Measurements from ENCODE around the gene PSMD9. TPM values are rescaled to one million over a fixed set of nuclear protein-coding genes. Genes with fewer than 3 reads are reported as not detected.

The PSMD9 gene
- total RNA-seq, 4 donors from 2014 or later = 2.4 to 312 (median 46.0) TPM

GRCh38 chr12:121949648-121950397 lies 61.2 kb downstream of the PSMD9 start:
- Histone ChIP-seq H3K36me3 (no peaks in the 10 kb centered on the region), H3K4me1 (no peaks in the 10 kb centered on the region), H3K27me3 (no peaks in the 10 kb centered on the region), H3K4me3 (no peak overlapping the region), H3K27ac (no peak overlapping the region), H3K9me3 (no peaks in the 10 kb centered on the region)
- intact Hi-C loops (cut with DNase I; ENCODE audit: low total_unique reads) = no loop called here
- TF ChIP-seq CTCF (IDR thresholded peaks at IDR 0.05) (no peak), POLR2A (IDR thresholded peaks at IDR 0.05) (no peak)
- DNase-seq = no peak

GRCh38 chr12:121953117-121953692 lies 64.6 kb downstream of the PSMD9 start:
- Histone ChIP-seq H3K9me3 (no peaks in the 10 kb centered on the region), H3K4me1 (no peaks in the 10 kb centered on the region), H3K27me3 (no peaks in the 10 kb centered on the region), H3K36me3 (no peaks in the 10 kb centered on the region), H3K4me3 (no peak overlapping the region), H3K27ac (no peak overlapping the region)
- no peak for TF ChIP-seq CTCF (IDR thresholded peaks at IDR 0.05)
- no peak for TF ChIP-seq POLR2A (IDR thresholded peaks at IDR 0.05)
- no peak for DNase-seq
- intact Hi-C loops (cut with DNase I; ENCODE audit: low total_unique reads) = no loop called here

DNA sequence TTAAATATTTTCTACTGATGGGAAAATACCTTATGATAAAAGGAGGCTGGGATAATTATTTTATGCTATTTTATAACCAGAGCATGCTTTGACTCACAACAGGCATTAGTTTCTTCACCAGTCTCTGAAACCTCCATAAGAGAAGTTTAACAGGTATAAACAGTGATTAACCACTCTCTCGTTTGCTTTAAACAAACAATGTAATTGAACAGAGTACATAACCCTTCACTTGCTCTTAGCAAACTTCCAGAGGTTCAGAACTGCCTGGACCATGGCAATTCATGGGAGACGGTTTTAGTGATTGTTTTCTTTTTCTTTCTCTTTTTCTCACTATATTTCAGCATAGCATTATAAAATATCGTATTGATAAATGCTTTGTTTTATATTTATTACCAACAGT lies 65.1 kb downstream of the PSMD9 start:
- Histone ChIP-seq H3K27me3 (no peaks in the 10 kb centered on the region), H3K4me3 (no peak overlapping the region), H3K9me3 (no peaks in the 10 kb centered on the region), H3K4me1 (no peaks in the 10 kb centered on the region), H3K27ac (no peak overlapping the region), H3K36me3 (no peaks in the 10 kb centered on the region)
- intact Hi-C loops (cut with DNase I; ENCODE audit: low total_unique reads) = no loop called here
- no peak for DNase-seq
- TF ChIP-seq POLR2A (IDR thresholded peaks at IDR 0.05) = no peak

DNA sequence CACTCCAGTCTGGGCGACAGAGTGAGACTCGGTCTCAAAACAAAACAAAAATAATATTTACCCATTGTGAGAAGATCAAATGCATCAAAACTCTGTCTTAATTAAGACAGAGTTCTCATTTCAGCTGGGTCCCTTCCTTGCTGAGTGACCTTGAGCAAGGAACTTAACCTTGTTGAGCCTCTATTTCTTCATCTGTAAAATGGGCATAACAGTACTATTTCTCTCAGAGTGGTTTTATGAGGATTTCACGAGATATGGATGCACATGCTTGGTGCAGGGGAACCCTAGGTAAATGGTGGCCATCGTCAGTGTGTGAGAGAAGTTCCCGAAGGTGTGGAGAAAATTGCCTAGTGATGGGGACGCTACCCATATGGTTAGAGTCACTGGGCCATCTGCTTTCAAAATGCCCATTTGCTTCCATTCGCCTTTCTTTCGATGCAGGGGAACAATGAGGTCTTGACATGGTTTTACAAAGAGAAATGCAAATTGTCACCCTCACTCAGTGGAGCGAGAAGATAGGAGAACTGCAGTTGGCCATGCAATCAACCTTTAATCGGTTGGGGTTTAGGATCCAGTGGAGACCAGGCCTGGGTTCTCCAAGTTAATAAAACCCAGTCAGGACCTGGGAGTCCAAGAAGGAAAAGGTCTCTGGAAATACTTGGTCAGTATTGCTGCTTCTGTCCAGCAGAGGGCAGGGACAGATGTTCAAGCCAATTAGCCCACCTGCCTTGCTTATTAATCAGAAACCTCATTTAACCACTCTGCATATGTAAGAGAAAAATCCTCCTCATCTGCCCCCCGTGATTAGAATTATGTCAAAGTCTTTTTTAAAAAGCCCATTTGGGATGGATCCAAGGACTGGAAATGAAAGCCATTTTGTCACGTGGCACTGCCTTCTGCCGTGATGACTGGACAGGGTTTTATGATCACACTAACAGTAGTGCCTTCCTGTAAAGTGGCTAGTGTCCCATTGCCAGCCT lies 67.0 kb downstream of the PSMD9 start:
- Histone ChIP-seq H3K36me3 (no peaks in the 10 kb centered on the region), H3K4me1 (no peaks in the 10 kb centered on the region), H3K4me3 (no peak overlapping the region), H3K9me3 (no peaks in the 10 kb centered on the region), H3K27ac (no peak overlapping the region), H3K27me3 (no peaks in the 10 kb centered on the region)
- TF ChIP-seq POLR2A (IDR thresholded peaks at IDR 0.05) (no peak), CTCF (IDR thresholded peaks at IDR 0.05) (peak in 2 of 4 experiments; percentile 17 to 21)
- no peak for DNase-seq
- intact Hi-C loops (cut with DNase I; ENCODE audit: low total_unique reads) = no loop called here

GRCh38 chr12:121957861-121958515 lies 69.4 kb downstream of the PSMD9 start:
- intact Hi-C loops (cut with DNase I; ENCODE audit: low total_unique reads) = no loop called here
- Histone ChIP-seq H3K36me3 (no peaks in the 10 kb centered on the region), H3K27me3 (no peaks in the 10 kb centered on the region), H3K4me3 (no peak overlapping the region), H3K27ac (no peak overlapping the region), H3K4me1 (no peaks in the 10 kb centered on the region), H3K9me3 (no peaks in the 10 kb centered on the region)
- no peak for DNase-seq
- TF ChIP-seq POLR2A (IDR thresholded peaks at IDR 0.05) (no peak), CTCF (IDR thresholded peaks at IDR 0.05) (no peak)

Data from uterus (tissue), 4 donors.